Measurements from ENCODE around the gene SLC9A8.

Gene SLC9A8

GRCh38 chr20:49812507-49813304 lies at the start of gene SLC9A8:
Gene SLC9A8 (plus strand): TSS chr20:49812828. CDS start chr20:49812923, 95 bp downstream.
- H2AFZ ChIP-seq (ENCODE audit: low read depth), result peak within 1 kb of the TSS; percentile 88
- no peak for TF ChIP-seq CTCF (conservative IDR thresholded peaks at IDR 0.05; ENCODE audit: low read depth, low read length)

GRCh38 chr20:49762940-49763766 lies 49.5 kb upstream of the SLC9A8 start:
- H3K27me3 ChIP-seq (ENCODE audit: insufficient read depth, low read depth), result peaks cover 8% of the 10 kb centered on the region; the same call in 1 of the 2 replicates
- no peak overlapping the region for H3K4me2 ChIP-seq
- H4K20me1 ChIP-seq (ENCODE audit: insufficient read depth), result no peaks in the 10 kb centered on the region
- no peaks in the 10 kb centered on the region for H3K36me3 ChIP-seq (ENCODE audit: insufficient read depth)
- H3K27ac ChIP-seq, result no peak overlapping the region
- H3K9ac ChIP-seq, result no peak overlapping the region
- no peaks in the 10 kb centered on the region for H3K79me2 ChIP-seq (ENCODE audit: insufficient read depth, low read depth)
- no peak overlapping the region for H3K4me3 ChIP-seq (IDR thresholded peaks at IDR 0.05; ENCODE audit: insufficient read depth, low read depth, low read length)
- TF ChIP-seq CTCF (conservative IDR thresholded peaks at IDR 0.05; ENCODE audit: low read depth, low read length), result no peak
- H3K4me1 ChIP-seq (ENCODE audit: low read depth, poor library complexity, severe bottlenecking), result peaks cover 9% of the 10 kb centered on the region
- H2AFZ ChIP-seq (ENCODE audit: low read depth), result no peak overlapping the region

More at GRCh38 chr20:49812507-49813304, at the start of gene SLC9A8:
- H3K27me3 ChIP-seq (ENCODE audit: insufficient read depth, low read depth), result no peaks in the 10 kb centered on the region
- H3K79me2 ChIP-seq (ENCODE audit: insufficient read depth, low read depth), result peaks cover 7% of the 10 kb centered on the region; the same call in 1 of the 2 replicates
- peaks cover 23% of the 10 kb centered on the region for H3K4me1 ChIP-seq (ENCODE audit: low read depth, poor library complexity, severe bottlenecking)
- H4K20me1 ChIP-seq (ENCODE audit: insufficient read depth), result no peaks in the 10 kb centered on the region
- H3K9ac ChIP-seq, result peak within 1 kb of the TSS; percentile 63
- peaks cover 3% of the 10 kb centered on the region; the same call in 1 of the 2 replicates for H3K36me3 ChIP-seq (ENCODE audit: insufficient read depth)
- peak within 1 kb of the TSS; percentile 94 for H3K4me2 ChIP-seq
- peak within 1 kb of the TSS; percentile 77 for H3K4me3 ChIP-seq (IDR thresholded peaks at IDR 0.05; ENCODE audit: insufficient read depth, low read depth, low read length)
- peak within 1 kb of the TSS; percentile 32 for H3K27ac ChIP-seq

- no peaks in the 10 kb centered on the region for H3K36me3 ChIP-seq (ENCODE audit: insufficient read depth)
- no peak overlapping the region for H3K4me2 ChIP-seq
- peaks cover 20% of the 10 kb centered on the region; the same call in 1 of the 2 replicates for H3K27me3 ChIP-seq (ENCODE audit: insufficient read depth, low read depth)
- H3K4me1 ChIP-seq (ENCODE audit: low read depth, poor library complexity, severe bottlenecking), result peaks cover 19% of the 10 kb centered on the region
- H3K27ac ChIP-seq, result no peak overlapping the region
- no peak overlapping the region for H3K4me3 ChIP-seq (IDR thresholded peaks at IDR 0.05; ENCODE audit: insufficient read depth, low read depth, low read length)
- no peak overlapping the region for H3K9ac ChIP-seq
- H2AFZ ChIP-seq (ENCODE audit: low read depth), result no peak overlapping the region
- H3K79me2 ChIP-seq (ENCODE audit: insufficient read depth, low read depth), result no peaks in the 10 kb centered on the region
- TF ChIP-seq CTCF (conservative IDR thresholded peaks at IDR 0.05; ENCODE audit: low read depth, low read length), result no peak
- no peaks in the 10 kb centered on the region for H4K20me1 ChIP-seq (ENCODE audit: insufficient read depth)
Observed at GRCh38 chr20:49765413-49765736, 47.3 kb upstream of the SLC9A8 start.

GRCh38 chr20:49765846-49766541 lies 46.6 kb upstream of the SLC9A8 start:
- H3K4me2 ChIP-seq, result no peak overlapping the region
- H3K9ac ChIP-seq, result no peak overlapping the region
- peaks cover 26% of the 10 kb centered on the region for H3K27me3 ChIP-seq (ENCODE audit: insufficient read depth, low read depth)
- no peak overlapping the region for H3K27ac ChIP-seq
- no peak overlapping the region for H3K4me3 ChIP-seq (IDR thresholded peaks at IDR 0.05; ENCODE audit: insufficient read depth, low read depth, low read length)
- no peaks in the 10 kb centered on the region for H3K79me2 ChIP-seq (ENCODE audit: insufficient read depth, low read depth)
- no peaks in the 10 kb centered on the region for H3K36me3 ChIP-seq (ENCODE audit: insufficient read depth)
- TF ChIP-seq CTCF (conservative IDR thresholded peaks at IDR 0.05; ENCODE audit: low read depth, low read length), result no peak
- H3K4me1 ChIP-seq (ENCODE audit: low read depth, poor library complexity, severe bottlenecking), result peaks cover 19% of the 10 kb centered on the region
- no peak overlapping the region for H2AFZ ChIP-seq (ENCODE audit: low read depth)
- no peaks in the 10 kb centered on the region for H4K20me1 ChIP-seq (ENCODE audit: insufficient read depth)
